Glutamatergic neuron (in vitro differentiated cells): ENCODE results near the gene RABL6. TPM values are rescaled to one million over a fixed set of nuclear protein-coding genes. Genes with fewer than 3 reads are reported as not detected.
"Not testable (repeated sequence)": the region's sequence is repeated elsewhere in the genome, so short reads cannot be mapped to it uniquely, and the experiment has no call there.

ENCODE experiments used
- DNase-seq: peaks from one replicate; pipeline ENCODE4 v3.0.0; 2022
- H3K27ac Mint-ChIP-seq: one replicate; pipeline ENCODE4 v1.8.0; 2020; ENCODE audit warnings: mild to moderate bottlenecking, mixed read lengths, inconsistent platforms; ENCODE audit not compliant: unreplicated experiment
- H3K27me3 Mint-ChIP-seq: one replicate; pipeline ENCODE4 v1.8.0; 2020; ENCODE audit warnings: mild to moderate bottlenecking, moderate library complexity, mixed read lengths, inconsistent platforms; ENCODE audit not compliant: unreplicated experiment
- H3K36me3 Mint-ChIP-seq: one replicate; pipeline ENCODE4 v1.8.0; 2020; ENCODE audit warnings: mild to moderate bottlenecking, mixed read lengths, inconsistent platforms; ENCODE audit not compliant: unreplicated experiment
- H3K4me1 Mint-ChIP-seq: one replicate; pipeline ENCODE4 v1.8.0; 2020; ENCODE audit warnings: mild to moderate bottlenecking, low read depth, mixed read lengths, inconsistent platforms; ENCODE audit not compliant: unreplicated experiment
- H3K4me3 Mint-ChIP-seq: one replicate; pipeline ENCODE4 v1.8.0; 2020; ENCODE audit warnings: mild to moderate bottlenecking, mixed read lengths, inconsistent platforms; ENCODE audit not compliant: unreplicated experiment
- H3K9me3 Mint-ChIP-seq: one replicate; pipeline ENCODE4 v1.8.0; 2020; ENCODE audit warnings: mild to moderate bottlenecking, moderate library complexity, mixed read lengths, inconsistent platforms; ENCODE audit not compliant: unreplicated experiment
- CTCF ChIP-seq: fragments of 200-600 bp; sonication (generic); IDR thresholded peaks from one replicate; pipeline ENCODE4 v1.5.0; 2021; ENCODE audit not compliant: partially characterized antibody, unreplicated experiment
- total RNA-seq: library from RNA; stranded (reverse); fragmentation: NEBNext Ultra II Directional; extraction: Animal tissue kit (Norgen Biotek cat#: 25700); gene quantifications from one replicate; pipeline ENCODE4 v1.2.1, GENCODE V29; 2021; ENCODE audit not compliant: unreplicated experiment

Gene RABL6
- total RNA-seq, 1 donor from 2014 or later, result 149 TPM

- peak; percentile 72 for DNase-seq
- peaks cover 9% of the 10 kb centered on the region for H3K4me1 Mint-ChIP-seq
- peaks cover 9% of the 10 kb centered on the region for H3K27me3 Mint-ChIP-seq
- H3K27ac Mint-ChIP-seq, result peak overlapping the region; percentile 72
- peaks cover 7% of the 10 kb centered on the region for H3K9me3 Mint-ChIP-seq
- no peaks in the 10 kb centered on the region for H3K36me3 Mint-ChIP-seq
- TF ChIP-seq CTCF, result no peak
- no peak overlapping the region for H3K4me3 Mint-ChIP-seq
Observed at GRCh38 chr9:136840877-136841645, 33.3 kb downstream of the RABL6 start.

GRCh38 chr9:136841646-136842379 lies 34.1 kb downstream of the RABL6 start:
- not testable (repeated sequence) for H3K9me3 Mint-ChIP-seq, H3K36me3 Mint-ChIP-seq, DNase-seq, H3K27me3 Mint-ChIP-seq, H3K4me1 Mint-ChIP-seq
- Mint-ChIP-seq H3K27ac (peak overlapping the region; percentile 89), H3K4me3 (peak overlapping the region; percentile 72)

GRCh38 chr9:136842380-136842948 lies 34.7 kb downstream of the RABL6 start, which contains the start of gene AJM1:
Gene AJM1, plus strand, starts transcription at chr9:136842478. Its CDS starts 1,937 bp downstream, at chr9:136844415.
- peak; percentile 91 for DNase-seq
- Mint-ChIP-seq H3K4me3 (peak within 1 kb of the TSS; percentile 72), H3K27ac (peak within 1 kb of the TSS; percentile 89)
- H3K9me3 Mint-ChIP-seq, H3K4me1 Mint-ChIP-seq, H3K36me3 Mint-ChIP-seq, H3K27me3 Mint-ChIP-seq: not testable (repeated sequence)
- peak; percentile 86 for TF ChIP-seq CTCF

- H3K9me3 Mint-ChIP-seq, H3K4me1 Mint-ChIP-seq, DNase-seq, H3K36me3 Mint-ChIP-seq: not testable (repeated sequence)
- Mint-ChIP-seq H3K27ac (peak overlapping the region; percentile 52), H3K27me3 (peaks cover 11% of the 10 kb centered on the region), H3K4me3 (peak overlapping the region; percentile 75)
Observed at GRCh38 chr9:136843159-136843800, 35.5 kb downstream of the RABL6 start.

- not testable (repeated sequence) for H3K27ac Mint-ChIP-seq, H3K9me3 Mint-ChIP-seq, H3K4me1 Mint-ChIP-seq, H3K36me3 Mint-ChIP-seq
- H3K27me3 Mint-ChIP-seq, result peaks cover 13% of the 10 kb centered on the region
- peak; percentile 70 for DNase-seq
- H3K4me3 Mint-ChIP-seq, result peak overlapping the region; percentile 75
- TF ChIP-seq CTCF, result peak; percentile 90
Observed at GRCh38 chr9:136843801-136844740, 36.3 kb downstream of the RABL6 start.
